ENCODE measurements around the gene MRPS25. TPM values are rescaled to one million over a fixed set of nuclear protein-coding genes. Genes with fewer than 3 reads are reported as not detected.

MRPS25 gene
- total RNA-seq, result 14.2 TPM

DNA sequence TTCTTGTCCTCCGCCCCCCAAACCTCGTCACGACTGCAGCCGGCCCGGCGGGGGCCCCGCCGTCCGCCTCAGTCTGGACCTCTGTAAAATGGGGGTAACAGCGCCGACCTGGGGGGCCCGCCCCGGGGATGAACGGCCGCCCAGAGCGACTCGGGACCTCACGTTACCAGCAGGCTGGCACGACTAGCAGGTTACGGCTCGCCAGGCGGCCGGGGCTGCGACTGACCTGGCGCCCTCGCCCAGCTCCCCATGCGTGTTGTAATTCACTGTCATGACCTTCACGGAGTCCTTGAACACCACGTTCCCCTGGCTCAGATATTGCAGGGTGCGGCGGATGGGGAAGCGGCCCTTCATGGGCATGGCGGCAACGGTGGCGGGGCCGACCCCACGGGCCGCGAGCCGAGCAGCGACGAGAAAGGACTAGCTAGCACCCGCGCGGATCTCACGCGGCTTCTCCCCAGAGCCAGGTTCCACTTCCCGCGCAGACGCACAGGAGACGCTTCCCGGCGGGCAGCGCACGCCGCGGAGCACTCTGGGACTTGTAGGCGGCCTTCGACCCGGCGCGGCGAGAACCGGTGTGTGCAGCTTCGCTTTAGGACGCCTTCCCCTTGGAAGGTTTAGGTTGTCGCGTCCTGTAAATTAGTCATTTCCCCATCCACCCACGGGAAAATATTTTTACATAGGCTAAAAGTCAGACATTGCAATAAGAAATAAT, at the start of gene MRPS25:
MRPS25 (minus strand) TSS at position 481 of the 715 bp plus-strand sequence; CDS start at position 360, 121 bp downstream.
- Histone ChIP-seq H3K4me3 (ENCODE audit: low read length) (peak within 1 kb of the TSS; percentile 83), H3K27me3 (ENCODE audit: insufficient read depth, low read length) (no peaks in the 10 kb centered on the region), H3K9me3 (ENCODE audit: low read depth, low read length) (no peaks in the 10 kb centered on the region), H3K4me1 (ENCODE audit: insufficient read depth, low read length) (peaks cover 16% of the 10 kb centered on the region)

GRCh38 chr3:15113884-15114283, 48.8 kb upstream of the MRPS25 start:
- H3K4me3 ChIP-seq (ENCODE audit: low read length), result no peak overlapping the region
- H3K9me3 ChIP-seq (ENCODE audit: low read depth, low read length), result no peaks in the 10 kb centered on the region
- peaks cover 4% of the 10 kb centered on the region for H3K4me1 ChIP-seq (ENCODE audit: insufficient read depth, low read length)
- no peaks in the 10 kb centered on the region for H3K27me3 ChIP-seq (ENCODE audit: insufficient read depth, low read length)

- no peaks in the 10 kb centered on the region for H3K9me3 ChIP-seq (ENCODE audit: low read depth, low read length)
- H3K4me3 ChIP-seq (ENCODE audit: low read length), result no peak overlapping the region
- peaks cover under 1% of the 10 kb centered on the region for H3K4me1 ChIP-seq (ENCODE audit: insufficient read depth, low read length)
- H3K27me3 ChIP-seq (ENCODE audit: insufficient read depth, low read length), result no peaks in the 10 kb centered on the region
Measured at GRCh38 chr3:15113471-15113870, 48.4 kb upstream of the MRPS25 start.

DNA sequence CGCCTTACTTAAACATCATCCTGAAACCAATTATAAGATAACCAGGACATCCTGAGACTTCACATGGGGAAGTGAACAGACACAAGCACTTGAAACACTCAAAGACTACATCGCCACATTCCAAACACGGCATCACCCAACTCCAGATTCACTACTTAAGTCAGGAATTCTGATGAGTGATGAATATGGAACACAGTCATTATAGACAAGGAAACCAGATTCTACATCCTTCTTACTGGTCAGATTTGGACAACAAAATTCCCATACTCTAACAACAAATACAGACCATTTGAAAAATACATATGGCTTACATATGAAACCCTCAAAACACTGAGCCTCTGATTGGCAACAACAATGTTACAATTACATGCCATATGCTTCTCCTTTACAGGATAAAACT, 46.9 kb upstream of the MRPS25 start:
- H3K4me1 ChIP-seq (ENCODE audit: insufficient read depth, low read length), result peaks cover 11% of the 10 kb centered on the region
- H3K9me3 ChIP-seq (ENCODE audit: low read depth, low read length), result no peaks in the 10 kb centered on the region
- H3K27me3 ChIP-seq (ENCODE audit: insufficient read depth, low read length), result no peaks in the 10 kb centered on the region
- H3K4me3 ChIP-seq (ENCODE audit: low read length), result no peak overlapping the region

DNA sequence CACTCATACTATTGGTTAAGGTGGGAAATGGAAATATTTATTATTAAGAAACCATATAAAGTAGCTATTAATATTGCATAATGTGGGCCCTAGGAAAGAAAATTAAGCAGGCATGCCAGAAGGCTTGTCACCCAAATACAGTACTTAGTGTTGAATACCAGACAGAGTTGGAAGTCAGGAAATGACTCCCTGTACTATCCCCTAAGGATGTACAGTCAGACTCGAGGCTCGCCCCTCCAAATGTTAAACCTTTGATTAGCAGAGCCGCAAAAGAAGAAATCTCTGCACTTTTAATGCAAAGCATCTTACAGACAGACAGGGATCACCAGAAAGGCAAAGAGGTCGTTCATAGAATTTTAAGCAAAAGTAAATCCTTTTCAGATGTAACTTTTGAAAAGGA, 45.1 kb upstream of the MRPS25 start:
- Histone ChIP-seq H3K4me1 (ENCODE audit: insufficient read depth, low read length) (peaks cover 11% of the 10 kb centered on the region), H3K9me3 (ENCODE audit: low read depth, low read length) (no peaks in the 10 kb centered on the region), H3K4me3 (ENCODE audit: low read length) (no peak overlapping the region), H3K27me3 (ENCODE audit: insufficient read depth, low read length) (no peaks in the 10 kb centered on the region)

GRCh38 chr3:15108869-15109268, 43.8 kb upstream of the MRPS25 start:
- Histone ChIP-seq H3K27me3 (ENCODE audit: insufficient read depth, low read length) (no peaks in the 10 kb centered on the region), H3K9me3 (ENCODE audit: low read depth, low read length) (no peaks in the 10 kb centered on the region), H3K4me3 (ENCODE audit: low read length) (no peak overlapping the region), H3K4me1 (ENCODE audit: insufficient read depth, low read length) (peaks cover 11% of the 10 kb centered on the region)

- Histone ChIP-seq H3K4me3 (ENCODE audit: low read length) (no peak overlapping the region), H3K27me3 (ENCODE audit: insufficient read depth, low read length) (no peaks in the 10 kb centered on the region), H3K4me1 (ENCODE audit: insufficient read depth, low read length) (peaks cover 11% of the 10 kb centered on the region), H3K9me3 (ENCODE audit: low read depth, low read length) (no peaks in the 10 kb centered on the region)
Measured at GRCh38 chr3:15108082-15108545, 43.0 kb upstream of the MRPS25 start.

DNA sequence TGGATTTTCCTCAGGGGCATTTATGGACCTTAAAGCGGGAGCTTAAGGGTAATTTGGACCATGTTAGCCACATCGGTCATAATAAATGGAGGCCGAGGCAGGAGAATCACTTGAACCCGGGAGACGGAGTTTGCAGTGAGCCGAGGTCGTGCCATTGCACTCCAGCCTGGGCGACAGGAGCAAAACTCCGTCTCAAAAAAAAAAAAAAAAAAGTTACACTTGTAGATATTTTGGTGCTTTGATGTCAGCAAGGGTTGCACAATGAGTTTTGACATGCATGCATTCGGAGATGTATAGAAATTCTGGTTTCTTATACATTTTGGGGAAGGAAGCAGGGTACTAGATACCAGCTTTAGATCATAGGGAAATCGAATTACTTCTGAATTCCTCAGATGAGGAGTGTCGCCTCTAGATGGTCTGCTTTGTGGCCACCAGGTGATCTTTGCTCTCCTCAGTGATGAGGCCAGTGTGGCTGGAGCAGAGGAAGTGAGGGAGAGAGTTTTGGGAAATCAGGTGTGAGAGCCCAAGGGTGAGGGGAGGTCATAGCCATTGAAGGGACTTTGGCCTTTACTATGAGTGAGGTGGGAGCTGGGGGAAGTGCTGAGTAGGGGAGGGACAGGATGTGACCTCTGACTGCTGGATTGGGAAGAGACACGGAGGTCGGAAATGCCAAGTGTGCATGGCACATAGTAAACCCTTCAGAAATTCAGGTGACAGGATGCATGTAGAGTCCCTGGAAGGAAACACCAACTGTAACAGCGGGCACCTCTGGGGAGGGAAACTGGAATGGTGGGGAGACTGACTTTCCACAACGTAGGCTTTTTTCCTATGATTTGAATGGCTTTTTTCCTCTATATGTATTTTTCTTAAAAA, 42.2 kb upstream of the MRPS25 start:
- peaks cover 15% of the 10 kb centered on the region for H3K4me1 ChIP-seq (ENCODE audit: insufficient read depth, low read length)
- no peaks in the 10 kb centered on the region for H3K27me3 ChIP-seq (ENCODE audit: insufficient read depth, low read length)
- no peak overlapping the region for H3K4me3 ChIP-seq (ENCODE audit: low read length)
- H3K9me3 ChIP-seq (ENCODE audit: low read depth, low read length), result no peaks in the 10 kb centered on the region

DNA sequence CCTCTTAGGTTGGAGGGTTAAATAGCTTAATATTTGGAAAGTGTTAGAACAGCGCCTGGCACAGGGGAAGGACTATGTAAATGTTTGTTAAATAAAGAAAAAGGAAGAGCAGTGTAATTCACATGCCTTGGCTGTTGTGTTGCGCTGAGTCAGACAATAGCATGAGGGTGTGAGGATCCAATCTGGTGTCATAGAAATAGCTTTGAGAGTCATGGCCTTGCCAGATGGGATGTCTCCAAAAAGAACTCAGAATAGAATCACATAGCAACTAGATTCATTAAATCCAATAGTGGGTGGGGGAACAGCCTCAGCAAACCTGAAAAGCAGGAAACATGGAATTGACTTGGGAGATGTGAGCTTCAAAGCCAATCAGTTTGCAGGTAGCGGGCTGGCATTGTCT, 37.7 kb upstream of the MRPS25 start:
- no peaks in the 10 kb centered on the region for H3K9me3 ChIP-seq (ENCODE audit: low read depth, low read length)
- no peaks in the 10 kb centered on the region for H3K27me3 ChIP-seq (ENCODE audit: insufficient read depth, low read length)
- peaks cover 35% of the 10 kb centered on the region for H3K4me1 ChIP-seq (ENCODE audit: insufficient read depth, low read length)
- H3K4me3 ChIP-seq (ENCODE audit: low read length), result no peak overlapping the region

- Histone ChIP-seq H3K9me3 (ENCODE audit: low read depth, low read length) (no peaks in the 10 kb centered on the region), H3K27me3 (ENCODE audit: insufficient read depth, low read length) (no peaks in the 10 kb centered on the region), H3K4me3 (ENCODE audit: low read length) (no peak overlapping the region), H3K4me1 (ENCODE audit: insufficient read depth, low read length) (peaks cover 36% of the 10 kb centered on the region)
Measured at GRCh38 chr3:15102256-15102655, 37.1 kb upstream of the MRPS25 start.

DNA sequence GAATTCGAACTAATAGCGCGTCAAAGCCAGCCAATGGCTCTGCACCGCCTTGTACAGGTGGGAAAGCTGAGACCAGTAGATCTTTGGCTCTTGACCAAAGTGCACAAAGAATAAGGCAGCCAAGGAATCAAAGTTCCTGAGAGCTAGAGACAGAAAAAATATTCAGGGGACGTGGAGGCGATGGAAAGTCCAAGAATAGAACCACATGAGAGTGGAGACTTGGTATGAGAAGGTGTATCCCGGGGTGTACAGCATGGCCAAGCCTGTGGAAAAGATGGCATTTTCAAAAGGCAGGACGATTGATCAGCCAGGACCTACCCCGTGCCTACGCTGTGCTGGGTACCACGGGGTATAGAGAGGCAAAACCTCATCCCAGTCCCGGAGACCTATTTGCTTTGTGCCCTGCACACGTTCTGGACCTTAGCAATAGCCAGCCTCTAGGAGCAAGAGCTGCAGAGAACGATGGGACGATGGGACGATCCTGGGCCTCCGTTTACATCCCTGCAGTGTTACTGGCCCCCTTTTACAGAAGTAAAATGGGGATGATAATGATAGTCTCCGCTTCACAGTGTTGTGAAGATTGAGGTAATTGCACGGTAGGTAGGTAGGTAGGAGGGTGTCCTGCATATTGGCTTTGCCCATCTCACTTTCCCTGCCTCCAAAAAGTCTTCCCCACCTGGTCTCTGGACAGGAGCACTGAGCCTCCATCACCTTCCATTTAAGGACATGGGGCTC, 34.4 kb upstream of the MRPS25 start:
- H3K9me3 ChIP-seq (ENCODE audit: low read depth, low read length), result no peaks in the 10 kb centered on the region
- no peaks in the 10 kb centered on the region for H3K27me3 ChIP-seq (ENCODE audit: insufficient read depth, low read length)
- peak overlapping the region; percentile 92 for H3K4me3 ChIP-seq (ENCODE audit: low read length)
- peaks cover 42% of the 10 kb centered on the region for H3K4me1 ChIP-seq (ENCODE audit: insufficient read depth, low read length)

- peaks cover 42% of the 10 kb centered on the region for H3K4me1 ChIP-seq (ENCODE audit: insufficient read depth, low read length)
- H3K9me3 ChIP-seq (ENCODE audit: low read depth, low read length), result no peaks in the 10 kb centered on the region
- H3K4me3 ChIP-seq (ENCODE audit: low read length), result peak within 1 kb of the TSS; percentile 92
- H3K27me3 ChIP-seq (ENCODE audit: insufficient read depth, low read length), result no peaks in the 10 kb centered on the region
Measured at GRCh38 chr3:15098503-15099363, 33.6 kb upstream of the MRPS25 start, which contains the start of gene RBSN. TSS of gene RBSN (minus strand) at chr3:15099148. CDS start at chr3:15096120, 3,028 bp downstream.

DNA sequence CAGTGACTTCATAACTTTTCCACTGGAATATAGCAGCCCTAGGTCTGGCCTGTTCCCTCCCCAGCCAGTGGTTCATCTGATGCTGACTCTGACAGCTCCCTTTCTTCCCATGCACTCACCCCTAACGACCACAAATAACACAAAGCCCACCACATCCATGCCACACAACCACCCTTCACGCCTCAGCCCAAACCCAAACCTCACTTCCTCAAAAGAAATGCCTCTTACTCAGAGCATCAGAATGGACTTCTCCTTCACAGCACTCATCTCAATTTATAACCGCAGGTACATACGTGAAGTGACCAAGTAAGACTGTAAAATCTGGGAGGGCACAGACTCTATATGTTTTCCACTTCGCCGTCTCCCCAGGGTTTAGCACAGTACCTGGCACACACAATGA, 32.8 kb upstream of the MRPS25 start:
- Histone ChIP-seq H3K27me3 (ENCODE audit: insufficient read depth, low read length) (no peaks in the 10 kb centered on the region), H3K9me3 (ENCODE audit: low read depth, low read length) (no peaks in the 10 kb centered on the region), H3K4me3 (ENCODE audit: low read length) (peak overlapping the region; percentile 92), H3K4me1 (ENCODE audit: insufficient read depth, low read length) (peaks cover 42% of the 10 kb centered on the region)

GRCh38 chr3:15096046-15096445, 30.9 kb upstream of the MRPS25 start:
- H3K4me3 ChIP-seq (ENCODE audit: low read length), result no peak overlapping the region
- no peaks in the 10 kb centered on the region for H3K27me3 ChIP-seq (ENCODE audit: insufficient read depth, low read length)
- H3K4me1 ChIP-seq (ENCODE audit: insufficient read depth, low read length), result peaks cover 29% of the 10 kb centered on the region
- H3K9me3 ChIP-seq (ENCODE audit: low read depth, low read length), result no peaks in the 10 kb centered on the region
